ENCODE results near the gene ALMS1.
"Not testable (repeated sequence)": the region's sequence is repeated elsewhere in the genome, so short reads cannot be mapped to it uniquely, and the experiment has no call there.

Gene ALMS1

DNA sequence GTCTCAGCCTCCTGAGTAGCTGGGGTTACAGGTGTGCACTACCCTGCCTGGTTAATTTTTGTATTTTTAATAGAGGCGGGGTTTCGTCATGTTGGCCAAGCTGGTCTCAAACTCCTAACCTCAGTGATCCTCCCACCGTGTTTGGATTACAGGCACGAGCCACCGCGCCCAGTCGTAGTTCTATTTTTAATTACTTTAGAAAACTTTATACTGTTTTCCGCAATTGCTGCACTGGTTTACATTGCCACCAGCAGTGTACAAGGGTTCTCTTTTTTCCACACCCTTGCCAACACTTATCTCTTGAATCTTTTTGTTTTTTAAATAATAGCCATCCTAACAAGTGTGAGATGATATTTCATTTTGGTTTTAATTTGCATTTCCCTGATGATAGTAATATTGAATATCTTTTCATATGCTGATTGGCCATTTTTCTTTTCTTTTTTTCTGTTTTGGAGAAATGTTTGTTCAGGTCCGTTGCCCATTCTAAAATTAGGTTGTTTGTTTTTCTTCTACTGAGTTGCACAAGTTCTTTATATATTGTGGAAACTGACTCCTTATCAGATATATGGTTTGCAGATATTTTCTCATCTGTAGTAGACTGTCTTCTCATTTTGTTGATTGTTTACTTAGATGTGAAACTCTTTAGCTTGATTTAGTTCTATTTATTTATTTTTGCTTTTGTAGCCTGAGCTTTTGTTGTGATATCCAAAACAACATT is 16.9 kb downstream of the ALMS1 start:
- no peak for DNase-seq

GRCh38 chr2:73403237-73403636 is 17.6 kb downstream of the ALMS1 start:
- no peak for DNase-seq

DNA sequence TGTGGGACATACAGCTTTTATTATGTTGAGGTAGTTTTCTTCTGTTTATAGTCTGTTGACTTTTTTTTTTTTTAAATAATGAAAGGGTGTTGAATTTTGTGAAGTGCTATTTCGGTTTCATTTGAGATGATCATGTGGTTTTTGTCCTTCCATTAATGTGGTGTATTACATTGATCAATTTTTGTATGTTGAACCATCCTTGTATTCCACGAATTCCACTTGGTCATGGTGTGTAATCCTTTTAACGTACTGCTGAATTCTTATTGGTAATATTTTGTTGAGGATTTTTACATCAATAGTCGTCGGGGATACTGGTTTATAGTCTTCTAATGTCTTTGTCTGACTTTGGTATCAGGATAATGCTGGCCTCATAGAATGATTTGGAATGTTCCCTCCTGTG is 18.8 kb downstream of the ALMS1 start:
- no peak for DNase-seq

- no peak for DNase-seq
Observed at GRCh38 chr2:73406996-73407395, 21.4 kb downstream of the ALMS1 start.

GRCh38 chr2:73408198-73408597 is 22.6 kb downstream of the ALMS1 start:
- DNase-seq = no peak

DNA sequence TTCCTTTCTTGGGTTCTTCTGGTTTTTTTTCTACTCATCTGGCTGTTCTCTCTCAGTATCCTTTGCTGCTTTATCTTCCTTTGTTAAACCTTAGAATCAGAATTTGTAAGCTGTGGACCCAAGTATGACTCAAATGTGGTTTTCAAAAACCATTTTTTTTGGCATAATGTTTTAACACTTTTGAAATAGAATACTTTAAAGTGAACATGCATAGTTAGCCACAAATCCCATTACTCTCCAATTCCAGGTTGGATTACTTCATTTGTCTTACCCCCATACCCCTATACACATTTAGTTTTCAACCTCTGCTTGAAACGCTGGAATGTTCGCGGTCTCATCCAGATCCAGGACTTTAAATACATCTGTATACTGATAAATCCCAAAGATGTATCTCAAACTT is 29.1 kb downstream of the ALMS1 start:
- DNase-seq = no peak

DNA sequence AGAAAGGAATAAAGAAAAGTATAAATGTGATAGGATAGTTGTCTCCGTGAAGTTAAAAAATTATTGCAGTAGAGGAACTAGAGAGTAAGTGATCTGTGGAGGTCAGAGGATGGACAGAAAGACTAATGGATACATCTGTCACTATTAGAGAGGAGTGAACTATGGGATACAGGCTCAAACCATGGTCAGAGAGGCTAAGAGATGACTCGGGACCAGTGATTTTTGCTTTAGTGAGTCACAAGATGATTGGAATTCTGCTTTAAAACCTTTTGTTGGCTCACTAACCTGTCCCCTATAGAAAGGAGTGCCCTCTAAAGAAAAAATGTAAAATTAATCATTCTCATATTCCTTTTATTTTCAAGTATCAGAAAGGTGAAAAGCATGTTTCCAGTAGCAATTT is 30.3 kb downstream of the ALMS1 start:
- no peak for DNase-seq

GRCh38 chr2:73418343-73418742 is 32.7 kb downstream of the ALMS1 start:
- peak; percentile 15 to 33 for DNase-seq

GRCh38 chr2:73423913-73424312 is 38.3 kb downstream of the ALMS1 start:
- no peak for DNase-seq

DNA sequence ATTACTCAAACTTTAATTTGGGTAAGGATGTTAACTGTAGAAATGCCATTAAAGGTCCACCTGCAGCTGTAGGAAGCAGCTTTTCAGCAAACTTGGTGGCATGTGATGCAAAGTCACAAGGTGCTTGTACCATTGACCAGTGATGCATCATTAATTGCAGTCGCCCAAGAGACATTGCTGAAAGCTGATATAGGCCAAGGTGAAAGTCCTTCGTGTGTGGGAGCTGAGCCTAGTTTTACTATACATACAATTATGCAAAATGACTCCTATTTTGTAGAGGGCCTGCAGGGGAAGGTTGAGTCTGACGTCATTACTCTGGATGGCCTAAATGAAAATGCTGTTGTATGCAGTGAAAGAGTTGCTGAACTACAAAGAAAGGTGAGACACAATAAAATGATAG is 40.5 kb downstream of the ALMS1 start:
- DNase-seq = no peak

- DNase-seq = no peak
Observed at GRCh38 chr2:73436019-73436418, 50.4 kb downstream of the ALMS1 start.

DNA sequence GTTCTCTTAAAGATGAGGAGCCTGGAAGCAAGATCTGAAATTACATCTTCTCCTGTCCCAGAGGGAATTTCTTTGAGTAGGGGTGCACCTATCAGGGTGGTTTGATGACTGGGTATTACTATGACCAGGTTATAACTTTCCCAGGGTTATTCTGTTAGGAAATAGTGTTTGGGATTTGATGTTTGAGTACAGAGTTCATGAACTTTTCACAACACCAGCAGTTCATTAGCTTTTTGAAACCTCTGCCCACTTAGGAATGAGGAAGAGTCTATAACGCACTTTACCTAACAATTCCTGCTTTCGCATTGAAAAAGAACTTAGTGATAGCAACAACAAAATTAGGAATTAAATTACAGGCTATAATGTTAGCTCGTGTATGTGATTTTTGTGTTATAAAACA is 58.6 kb downstream of the ALMS1 start:
- no peak for DNase-seq

DNA sequence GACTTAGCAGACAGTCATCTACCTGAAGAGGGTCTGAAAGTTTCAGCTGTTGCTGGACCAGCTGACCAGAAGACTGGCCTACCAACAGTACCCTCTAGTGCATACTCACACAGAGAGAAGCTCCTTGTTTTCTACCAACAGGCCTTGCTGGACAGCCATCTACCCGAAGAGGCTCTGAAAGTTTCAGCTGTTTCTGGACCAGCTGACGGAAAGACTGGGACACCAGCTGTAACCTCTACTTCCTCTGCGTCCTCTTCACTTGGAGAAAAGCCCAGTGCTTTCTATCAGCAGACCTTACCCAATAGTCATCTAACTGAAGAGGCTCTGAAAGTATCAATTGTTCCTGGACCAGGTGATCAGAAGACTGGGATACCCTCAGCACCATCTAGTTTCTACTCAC is 63.2 kb downstream of the ALMS1 start:
- DNase-seq = no peak

GRCh38 chr2:73449404-73449803 is 63.8 kb downstream of the ALMS1 start:
- DNase-seq = no peak

DNA sequence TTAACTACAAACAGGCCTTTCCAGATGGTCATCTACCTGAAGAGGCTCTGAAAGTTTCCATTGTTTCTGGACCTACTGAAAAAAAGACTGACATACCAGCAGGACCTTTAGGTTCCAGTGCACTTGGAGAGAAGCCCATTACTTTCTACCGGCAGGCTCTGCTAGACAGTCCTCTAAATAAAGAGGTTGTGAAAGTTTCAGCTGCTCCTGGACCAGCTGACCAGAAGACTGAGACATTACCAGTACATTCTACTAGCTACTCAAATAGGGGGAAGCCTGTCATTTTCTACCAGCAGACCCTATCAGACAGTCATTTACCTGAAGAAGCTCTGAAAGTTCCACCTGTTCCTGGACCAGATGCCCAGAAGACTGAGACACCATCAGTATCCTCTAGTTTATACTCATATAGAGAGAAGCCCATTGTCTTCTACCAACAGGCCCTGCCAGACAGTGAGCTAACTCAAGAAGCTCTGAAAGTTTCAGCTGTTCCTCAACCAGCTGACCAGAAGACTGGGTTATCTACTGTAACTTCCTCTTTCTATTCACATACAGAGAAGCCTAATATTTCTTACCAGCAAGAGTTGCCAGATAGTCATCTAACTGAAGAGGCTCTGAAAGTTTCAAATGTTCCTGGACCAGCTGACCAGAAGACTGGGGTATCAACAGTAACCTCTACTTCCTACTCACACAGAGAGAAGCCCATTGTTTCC is 65.8 kb downstream of the ALMS1 start:
- DNase-seq = no peak

DNA sequence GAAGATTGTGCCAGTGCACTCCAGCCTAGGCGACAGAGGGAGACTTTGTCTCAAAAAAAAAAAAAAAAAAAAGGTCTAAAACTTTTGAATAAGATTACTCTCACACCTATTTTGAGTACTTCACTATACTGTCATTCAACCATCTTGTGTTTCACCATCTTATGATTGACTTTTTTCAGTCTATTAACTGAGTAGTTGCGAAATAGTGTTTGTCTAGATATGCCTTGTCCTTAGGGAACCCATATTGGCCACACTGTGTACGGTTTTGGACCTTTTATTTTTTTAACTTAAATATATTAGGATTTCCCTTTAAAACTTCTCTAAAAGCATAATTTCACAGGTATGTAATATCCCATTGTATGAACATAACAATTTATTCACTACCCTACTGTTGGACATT is 72.3 kb downstream of the ALMS1 start:
- no peak for DNase-seq

GRCh38 chr2:73462388-73462787 is 76.8 kb downstream of the ALMS1 start:
- DNase-seq = not testable (repeated sequence)

DNA sequence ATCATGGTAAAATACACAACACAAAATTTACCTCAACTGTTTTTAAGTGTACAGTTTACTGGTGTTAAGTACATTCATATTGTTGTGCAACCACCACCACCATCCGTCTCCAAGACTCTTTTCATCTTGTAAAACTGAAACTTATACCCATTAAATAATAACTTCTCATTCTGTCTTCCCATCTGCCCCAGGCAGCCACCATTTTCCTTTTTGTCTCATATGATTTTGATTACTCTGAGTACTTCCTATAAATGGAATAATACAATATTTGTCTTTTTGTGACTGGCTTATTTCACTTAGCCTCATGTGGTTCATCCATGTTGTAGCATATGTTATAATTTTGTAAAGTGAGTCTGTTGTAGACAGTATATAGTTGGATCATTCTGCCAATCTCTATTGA is 82.7 kb downstream of the ALMS1 start:
- no peak for DNase-seq

DNA sequence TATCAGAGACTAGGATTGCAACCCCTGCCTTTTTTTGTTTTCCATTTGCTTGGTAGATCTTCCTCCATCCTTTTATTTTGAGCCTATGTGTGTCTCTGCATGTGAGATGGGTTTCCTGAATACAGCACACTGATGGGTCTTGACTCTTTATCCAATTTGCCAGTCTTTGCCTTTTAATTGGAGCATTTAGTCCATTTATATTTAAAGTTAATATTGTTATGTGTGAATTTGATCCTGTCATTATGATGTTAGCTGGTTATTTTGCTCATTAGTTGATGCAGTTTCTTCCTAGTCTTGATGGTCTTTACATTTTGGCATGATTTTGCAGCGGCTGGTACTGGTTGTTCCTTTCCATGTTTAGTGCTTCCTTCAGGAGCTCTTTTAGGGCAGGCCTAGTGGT is 98.2 kb downstream of the ALMS1 start:
- not testable (repeated sequence) for DNase-seq

DNA sequence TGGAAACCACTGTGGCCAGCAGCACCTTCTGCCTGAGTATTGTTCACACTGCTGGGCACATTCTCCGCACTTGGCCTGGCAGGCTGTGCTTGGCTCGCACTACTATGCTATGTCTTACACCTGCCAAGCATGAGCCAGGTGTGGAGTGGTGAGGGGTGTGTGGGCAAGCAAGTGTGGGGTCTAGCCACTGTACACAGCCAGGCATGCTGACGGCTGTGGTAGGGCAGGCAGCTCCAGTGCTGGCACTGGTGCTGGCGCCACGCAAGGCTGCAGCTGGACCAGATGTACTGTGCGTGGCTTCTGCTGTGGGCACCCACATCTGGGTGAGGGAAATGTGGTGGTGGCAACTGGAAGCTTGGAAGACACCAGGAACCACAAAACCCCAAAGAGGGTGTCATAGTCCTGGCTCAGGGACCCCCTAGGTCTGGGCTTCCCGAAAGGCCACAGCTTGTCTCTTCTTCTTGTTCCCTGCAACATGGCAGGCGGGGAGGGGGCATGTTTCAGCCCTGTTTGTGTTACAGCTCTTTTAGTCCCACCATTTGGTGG is 101.5 kb downstream of the ALMS1 start:
- no peak for DNase-seq

DNA sequence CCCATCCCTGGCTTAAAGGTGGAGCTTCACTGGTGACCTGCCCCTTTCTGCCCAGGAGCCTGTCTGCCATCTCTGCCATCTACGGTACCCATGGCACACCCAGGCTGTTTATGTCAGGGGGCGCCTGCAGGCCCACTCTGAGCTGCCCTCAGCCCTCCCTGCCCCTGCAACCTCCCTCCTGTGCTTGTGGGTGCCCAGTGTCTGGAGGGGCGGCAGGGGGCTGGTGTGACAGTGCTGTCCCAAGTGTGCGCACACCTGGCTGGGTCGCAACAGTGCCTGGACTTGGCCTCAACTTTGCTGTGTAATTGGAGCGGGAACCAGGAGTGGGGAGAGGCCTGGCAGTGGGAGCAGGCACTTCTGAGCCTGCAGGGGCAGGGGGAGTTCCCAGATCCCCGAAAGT is 102.4 kb downstream of the ALMS1 start:
- DNase-seq = no peak

DNA sequence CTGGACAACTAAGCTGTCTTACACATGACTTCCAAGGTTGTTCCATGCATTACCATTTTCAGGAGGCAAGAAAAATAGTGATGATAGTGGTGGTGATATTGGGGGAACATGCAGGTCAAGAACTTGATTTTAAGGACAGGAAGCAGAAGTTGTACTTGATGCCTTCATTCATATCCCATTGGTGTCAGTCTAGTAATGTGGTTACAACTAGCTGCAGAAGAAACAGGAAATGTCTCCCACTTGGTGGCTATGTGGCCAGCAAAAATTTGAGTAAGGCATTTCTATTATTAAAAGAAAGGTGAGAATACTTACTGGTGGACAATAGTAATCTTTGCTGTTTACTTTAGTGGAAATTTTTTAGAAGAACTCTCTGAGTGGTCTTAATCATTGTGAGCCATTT is 103.4 kb downstream of the ALMS1 start:
- no peak for DNase-seq

- DNase-seq = no peak
Observed at GRCh38 chr2:73494031-73494430, 108.4 kb downstream of the ALMS1 start.

- no peak for DNase-seq
Observed at GRCh38 chr2:73503992-73504570, 118.4 kb downstream of the ALMS1 start.

Measured in hippocampal formation (tissue), 2 donors.